OCI-LY7 (cell line): ENCODE results near the gene ZNF214. TPM values are rescaled to one million over a fixed set of nuclear protein-coding genes. Genes with fewer than 3 reads are reported as not detected.

Experiments
- BruUV-seq: library from RNA; stranded (reverse); fragments of 400-500 nt; replicated peaks from 2 replicates; lab custom pipeline; 2021; lab: Mats Ljungman, UMichigan
- CTCF ChIA-PET: fragments of 300-600 bp; sonication (Branson Sonifier 250); formaldehyde crosslinking; loops from one replicate; lab custom pipeline; 2022; ENCODE audit warnings: antibody characterized with exemption; ENCODE audit not compliant: unreplicated experiment; lab: Charles Lee
- POLR2A ChIA-PET: fragments of 300-600 bp; sonication (Branson Sonifier 250); formaldehyde crosslinking; loops from one replicate; lab custom pipeline; 2022; ENCODE audit warnings: antibody characterized with exemption; lab: Charles Lee
- DNase-seq: peaks from one replicate; pipeline ENCODE4 v3.0.0-alpha.2; 2015; ENCODE audit warnings: low spot score
- H2AFZ ChIP-seq: fragments of 200-600 bp; sonication (generic), shearing (Covaris generic); 2 replicates; pipeline ENCODE4 v1.6.1; 2014; ENCODE audit warnings: mild to moderate bottlenecking, antibody characterized with exemption, low read length, moderate library complexity
- H3K27ac ChIP-seq: fragments of 200-600 bp; sonication (generic); 2 replicates; pipeline ENCODE4 v1.5.1; 2014; ENCODE audit warnings: mixed run types, low read depth, mild to moderate bottlenecking, moderate library complexity, low read length, inconsistent platforms; ENCODE audit not compliant: poor library complexity, severe bottlenecking
- H3K36me3 ChIP-seq: fragments of 200-600 bp; sonication (generic); 2 replicates; pipeline ENCODE4 v1.6.1; 2014; ENCODE audit warnings: mild to moderate bottlenecking, antibody characterized with exemption, low read length, moderate library complexity, mixed read lengths; ENCODE audit not compliant: insufficient read depth
- H3K4me1 ChIP-seq: fragments of 200-600 bp; sonication (generic); 2 replicates; pipeline ENCODE4 v1.5.1; 2014; ENCODE audit warnings: mild to moderate bottlenecking, low read length; ENCODE audit not compliant: insufficient read depth, poor library complexity, severe bottlenecking
- H3K4me2 ChIP-seq: fragments of 200-600 bp; sonication (generic); 2 replicates; pipeline ENCODE4 v1.6.1; 2014; ENCODE audit warnings: mild to moderate bottlenecking, low read length
- H3K4me3 ChIP-seq: fragments of 200-600 bp; sonication (generic); 2 replicates; pipeline ENCODE4 v1.5.1; 2014; ENCODE audit warnings: mild to moderate bottlenecking, low read depth, low read length; ENCODE audit not compliant: poor library complexity, severe bottlenecking
- H3K79me2 ChIP-seq: fragments of 200-600 bp; sonication (generic); 2 replicates; pipeline ENCODE4 v1.6.1; 2016; ENCODE audit warnings: low read depth, mild to moderate bottlenecking, low read length, moderate library complexity, mixed read lengths; ENCODE audit not compliant: insufficient read depth
- H3K9me2 ChIP-seq: fragments of 200-600 bp; sonication (generic); 2 replicates; pipeline ENCODE4 v1.6.1; 2016; ENCODE audit warnings: mild to moderate bottlenecking, low read length, mixed read lengths; ENCODE audit not compliant: insufficient read depth
- H3K9me3 ChIP-seq: fragments of 200-600 bp; sonication (generic); 2 replicates; pipeline ENCODE4 v1.6.1; 2014; ENCODE audit warnings: mild to moderate bottlenecking, mixed run types, low read length, mixed read lengths
- H4K20me1 ChIP-seq: fragments of 200-600 bp; sonication (generic); 2 replicates; pipeline ENCODE4 v1.6.1; 2014; ENCODE audit warnings: mild to moderate bottlenecking, antibody characterized with exemption, low read length, moderate library complexity, mixed read lengths; ENCODE audit not compliant: insufficient read depth
- EZH2phosphoT487 ChIP-seq: fragments of 200-600 bp; sonication (generic); IDR thresholded peaks from 2 replicates; pipeline ENCODE4 v1.6.1; 2018; ENCODE audit warnings: low read depth, borderline replicate concordance, mild to moderate bottlenecking, mixed run types, antibody characterized with exemption, low read length, moderate library complexity, mixed read lengths
- intact Hi-C: fragments of 100-400 bp; cut with micrococcal nuclease; formaldehyde crosslinking; loops from one replicate; pipeline ENCODE4 v1.10.0; 2022; ENCODE audit not compliant: unreplicated experiment
- total RNA-seq, 2 experiments: library from RNA; depleted of rRNA in 1 of 2; stranded (reverse); fragments of >200 nt in 1 of 2; shearing (Covaris generic) in 1 of 2; gene quantifications; 2 replicates each; pipeline ENCODE4 v1.2.3, GENCODE V29; 2014 to 2022
- TF ChIP-seq, protein P1 (sequence below): fragments of 200-600 bp; sonication (generic); conservative IDR thresholded peaks from 2 replicates; pipeline ENCODE4 v1.5.1; 2014; ENCODE audit warnings: mild to moderate bottlenecking, antibody characterized with exemption, low read length, moderate library complexity, mixed read lengths

Gene ZNF214
- total RNA-seq, 2 experiments from 2014 or later, result not detected

DNA sequence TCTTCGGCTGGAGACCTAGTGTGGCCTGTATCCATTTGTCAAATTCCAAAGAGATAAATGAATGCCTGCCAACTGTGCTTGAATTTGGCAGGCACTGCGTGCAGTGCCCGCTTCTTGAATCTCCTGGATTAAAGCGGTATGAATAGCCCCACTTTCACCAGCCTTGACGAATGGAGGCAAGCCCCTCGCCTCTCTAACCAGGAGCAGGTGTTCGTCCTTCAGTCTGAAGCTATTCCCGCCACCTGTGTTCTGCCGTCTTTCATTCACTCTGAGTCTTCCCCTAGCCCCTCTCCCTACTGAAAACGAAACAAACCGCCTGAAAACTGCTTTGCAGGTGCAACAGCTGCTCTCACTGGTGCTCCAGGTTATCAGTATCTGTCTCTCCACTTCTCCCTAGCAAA is 11.3 kb upstream of the ZNF214 start:
- Histone ChIP-seq H3K9me2 (no peaks in the 10 kb centered on the region), H3K4me1 (peaks cover 9% of the 10 kb centered on the region), H3K9me3 (no peaks in the 10 kb centered on the region), H2AFZ (no peak overlapping the region), H3K79me2 (no peaks in the 10 kb centered on the region), H3K4me2 (no peak overlapping the region), H3K27ac (no peak overlapping the region), H3K4me3 (no peak overlapping the region), H3K36me3 (no peaks in the 10 kb centered on the region), H4K20me1 (no peaks in the 10 kb centered on the region)
- TF ChIP-seq, protein P1, sequence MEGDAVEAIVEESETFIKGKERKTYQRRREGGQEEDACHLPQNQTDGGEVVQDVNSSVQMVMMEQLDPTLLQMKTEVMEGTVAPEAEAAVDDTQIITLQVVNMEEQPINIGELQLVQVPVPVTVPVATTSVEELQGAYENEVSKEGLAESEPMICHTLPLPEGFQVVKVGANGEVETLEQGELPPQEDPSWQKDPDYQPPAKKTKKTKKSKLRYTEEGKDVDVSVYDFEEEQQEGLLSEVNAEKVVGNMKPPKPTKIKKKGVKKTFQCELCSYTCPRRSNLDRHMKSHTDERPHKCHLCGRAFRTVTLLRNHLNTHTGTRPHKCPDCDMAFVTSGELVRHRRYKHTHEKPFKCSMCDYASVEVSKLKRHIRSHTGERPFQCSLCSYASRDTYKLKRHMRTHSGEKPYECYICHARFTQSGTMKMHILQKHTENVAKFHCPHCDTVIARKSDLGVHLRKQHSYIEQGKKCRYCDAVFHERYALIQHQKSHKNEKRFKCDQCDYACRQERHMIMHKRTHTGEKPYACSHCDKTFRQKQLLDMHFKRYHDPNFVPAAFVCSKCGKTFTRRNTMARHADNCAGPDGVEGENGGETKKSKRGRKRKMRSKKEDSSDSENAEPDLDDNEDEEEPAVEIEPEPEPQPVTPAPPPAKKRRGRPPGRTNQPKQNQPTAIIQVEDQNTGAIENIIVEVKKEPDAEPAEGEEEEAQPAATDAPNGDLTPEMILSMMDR, result no peak
- no peak for TF ChIP-seq EZH2phosphoT487
- ChIA-PET POLR2A (no interaction called here), CTCF (no interaction called here)
- intact Hi-C loops, result no loop called here
- DNase-seq, result peak; percentile 35
- BruUV-seq, result no TSS peak

DNA sequence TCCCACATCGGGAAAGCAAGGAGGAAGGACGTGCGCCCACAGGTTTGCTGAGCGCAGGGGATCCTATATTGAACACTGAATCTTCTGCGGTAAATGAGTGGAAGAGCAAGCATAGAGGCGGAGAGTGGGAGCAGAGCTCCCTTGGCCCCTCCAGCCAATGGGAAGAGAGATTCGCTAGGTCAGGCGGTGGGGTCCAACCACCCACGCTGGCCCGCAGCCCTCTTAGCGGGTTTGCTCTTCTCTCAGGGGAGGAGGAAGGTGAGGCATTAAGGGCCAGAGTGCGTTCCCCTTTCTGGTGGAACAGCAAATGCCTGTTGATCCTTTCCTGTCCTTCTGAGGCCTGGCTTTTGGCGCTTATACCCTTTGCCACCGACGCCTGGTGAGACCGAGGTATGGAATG is 10.7 kb upstream of the ZNF214 start:
- no peaks in the 10 kb centered on the region for H3K9me3 ChIP-seq
- no peaks in the 10 kb centered on the region for H3K79me2 ChIP-seq
- intact Hi-C loops, result no loop called here
- DNase-seq, result no peak
- no peaks in the 10 kb centered on the region for H3K9me2 ChIP-seq
- no peak overlapping the region for H3K4me2 ChIP-seq
- H4K20me1 ChIP-seq, result no peaks in the 10 kb centered on the region
- no peaks in the 10 kb centered on the region for H3K36me3 ChIP-seq
- TF ChIP-seq, protein P1, result no peak
- no peak for TF ChIP-seq EZH2phosphoT487
- no peak overlapping the region for H2AFZ ChIP-seq
- H3K27ac ChIP-seq, result no peak overlapping the region
- ChIA-PET POLR2A (no interaction called here), CTCF (no interaction called here)
- BruUV-seq, result no TSS peak
- H3K4me3 ChIP-seq, result no peak overlapping the region
- peaks cover 9% of the 10 kb centered on the region for H3K4me1 ChIP-seq

DNA sequence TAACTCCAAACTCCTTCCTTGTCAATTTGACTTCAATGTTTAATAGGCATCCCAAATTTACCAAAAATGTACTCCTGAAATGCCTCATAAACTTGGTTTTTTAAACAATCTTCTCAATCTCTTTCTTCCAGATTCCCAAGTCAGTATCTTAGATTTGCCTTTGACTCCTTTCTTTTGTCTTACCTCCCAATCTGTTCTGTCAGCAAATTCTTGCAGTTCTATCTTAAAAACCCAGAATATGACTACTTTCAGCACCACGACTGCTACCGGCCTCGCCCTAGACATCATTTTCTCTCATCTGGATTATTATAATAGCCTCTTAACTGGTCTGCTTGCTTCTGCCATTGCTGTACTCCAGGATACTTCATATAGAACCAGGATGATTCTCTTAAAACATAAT is 8.0 kb upstream of the ZNF214 start:
- BruUV-seq, result no TSS peak
- intact Hi-C loops, result no loop called here
- no peak for TF ChIP-seq EZH2phosphoT487
- TF ChIP-seq, protein P1, result no peak
- no peak overlapping the region for H2AFZ ChIP-seq
- H3K36me3 ChIP-seq, result no peaks in the 10 kb centered on the region
- CTCF ChIA-PET, result no interaction called here
- DNase-seq, result no peak
- POLR2A ChIA-PET, result no interaction called here
- H3K4me3 ChIP-seq, result no peak overlapping the region
- H3K79me2 ChIP-seq, result no peaks in the 10 kb centered on the region
- H4K20me1 ChIP-seq, result no peaks in the 10 kb centered on the region
- H3K9me3 ChIP-seq, result no peaks in the 10 kb centered on the region
- no peak overlapping the region for H3K4me2 ChIP-seq
- 0 out of 2 replicates have a peak, but pooled peaks cover 4% of the 10 kb centered on the region for H3K9me2 ChIP-seq
- H3K27ac ChIP-seq, result no peak overlapping the region
- peaks cover 9% of the 10 kb centered on the region for H3K4me1 ChIP-seq
